ENCODE data around the gene FLOT2.
A peak's percentile ranks its signal among the peaks of the same experiment; 100 is the strongest.
"Not testable (repeated sequence)": the region's sequence is repeated elsewhere in the genome, so short reads cannot be mapped to it uniquely, and the experiment has no call there.

Gene FLOT2

DNA sequence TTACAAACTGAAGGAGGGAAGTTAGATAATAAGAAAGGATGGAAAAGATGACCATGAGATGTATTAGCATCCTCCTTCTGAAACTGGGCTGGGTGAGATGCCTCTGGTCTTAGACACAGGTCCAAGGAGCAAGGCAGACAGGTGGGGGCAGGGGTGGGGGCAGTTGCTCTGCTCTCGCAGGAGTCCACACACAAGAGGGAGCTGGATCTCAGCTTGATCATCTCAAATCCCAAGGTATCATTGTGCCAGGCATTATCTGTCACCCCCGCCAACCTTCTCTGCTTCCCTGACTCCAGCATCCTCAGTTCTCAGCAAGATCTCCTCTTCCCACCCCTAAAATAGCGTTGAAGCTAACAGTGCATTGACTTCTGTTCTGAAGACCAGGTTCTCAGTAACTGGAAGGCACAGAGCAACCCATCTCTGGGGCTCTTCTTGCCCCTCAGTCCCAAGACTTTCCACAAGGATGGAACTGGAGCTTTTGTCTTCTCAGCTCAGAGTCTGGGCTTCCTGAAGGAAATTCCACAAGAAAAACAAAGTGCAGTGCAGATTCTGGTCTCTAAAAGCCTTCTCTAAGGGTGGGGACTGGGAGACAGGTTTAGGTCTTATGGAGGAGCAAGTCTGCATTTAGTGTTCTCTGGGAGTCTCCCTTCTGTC is 1.6 kb downstream of the FLOT2 start:
- DNase-seq (ENCODE audit: low read depth in 3 of 3), result no peak

DNA sequence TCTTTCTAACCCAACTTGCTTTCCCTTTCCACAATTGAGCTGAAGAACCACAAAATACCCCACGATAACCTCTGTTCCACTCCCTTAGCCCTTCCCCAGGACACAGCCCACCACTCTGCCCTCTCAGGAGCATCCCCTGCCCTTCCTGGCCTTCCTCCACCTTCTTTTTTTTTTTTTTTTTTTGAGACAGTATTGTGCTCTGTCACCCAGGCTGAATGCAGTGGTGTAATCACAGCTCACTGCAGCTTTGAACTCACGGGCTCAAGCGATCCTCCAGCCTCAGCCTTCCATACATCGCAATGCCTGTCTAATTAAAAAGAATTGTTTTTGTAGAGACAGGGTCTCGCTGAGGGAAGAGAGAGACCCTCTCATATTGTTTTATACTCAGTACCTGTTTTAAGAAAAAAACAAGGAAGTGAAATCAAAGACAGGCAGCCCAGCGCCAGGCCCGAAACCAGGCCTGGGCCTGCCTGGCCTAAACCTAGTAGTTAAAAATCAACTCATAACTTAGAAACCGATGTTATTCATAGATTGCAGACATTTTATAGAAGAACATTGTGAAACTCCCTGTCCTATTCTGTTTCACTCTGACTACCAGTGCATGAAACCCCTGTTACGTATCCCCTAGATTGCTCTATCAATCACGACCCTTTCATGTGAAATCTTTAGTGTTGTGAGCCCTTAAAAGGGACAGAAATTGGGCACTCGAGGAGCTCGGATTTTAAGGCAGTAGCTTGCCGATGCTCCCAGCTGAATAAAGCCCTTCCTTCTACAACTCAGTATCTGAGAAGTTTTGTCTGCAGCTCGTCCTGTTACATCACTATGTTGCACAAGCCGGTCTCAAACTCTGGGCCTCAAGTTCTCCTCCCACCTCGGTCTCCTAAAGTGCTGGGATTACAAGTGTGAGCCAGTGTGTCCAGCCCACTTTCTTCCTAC is 4.0 kb downstream of the FLOT2 start:
- peak in 1 of 3 experiments; percentile 33 for DNase-seq (ENCODE audit: low read depth in 3 of 3)

DNA sequence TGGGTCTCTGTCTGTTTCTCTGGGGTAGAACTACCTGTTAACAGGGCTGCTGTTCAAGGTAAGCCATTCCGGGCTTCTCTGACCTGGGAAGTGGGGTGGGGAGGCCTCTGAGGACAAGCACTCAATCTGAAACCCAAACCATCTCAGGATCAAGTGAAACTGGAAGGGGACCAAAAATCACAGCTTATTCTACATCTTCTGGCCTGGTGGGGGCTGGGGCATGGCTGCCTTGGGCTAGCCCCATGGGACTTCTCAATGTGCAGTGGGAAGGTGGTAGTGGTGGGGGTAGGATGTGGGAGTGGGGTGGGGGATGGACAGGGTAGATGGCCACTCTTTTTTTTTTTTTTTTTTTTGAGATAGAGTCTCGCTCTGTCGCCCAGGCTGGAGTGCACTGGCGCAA is 5.5 kb downstream of the FLOT2 start:
- DNase-seq (ENCODE audit: low read depth in 3 of 3), result no peak

DNA sequence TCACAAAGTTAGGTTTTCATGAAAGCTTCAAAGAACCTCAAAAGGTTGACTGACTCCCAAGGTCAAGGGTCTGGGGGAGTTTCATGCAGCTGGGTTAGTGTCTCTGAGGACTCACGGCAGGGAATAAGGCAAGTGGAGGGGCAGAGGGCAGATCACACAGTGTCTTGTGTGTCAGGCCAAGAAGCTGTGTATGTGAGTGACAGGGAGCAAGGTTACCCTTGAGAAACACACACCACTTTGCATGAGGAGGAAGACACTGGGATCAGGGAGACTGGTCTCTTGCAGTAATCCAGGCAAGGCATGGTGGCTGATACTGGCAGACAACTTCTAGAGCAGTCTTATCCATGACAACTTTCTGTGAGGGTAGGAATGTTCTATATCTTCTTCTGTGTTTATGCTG is 6.3 kb downstream of the FLOT2 start:
- DNase-seq (ENCODE audit: low read depth in 3 of 3), result no peak

DNA sequence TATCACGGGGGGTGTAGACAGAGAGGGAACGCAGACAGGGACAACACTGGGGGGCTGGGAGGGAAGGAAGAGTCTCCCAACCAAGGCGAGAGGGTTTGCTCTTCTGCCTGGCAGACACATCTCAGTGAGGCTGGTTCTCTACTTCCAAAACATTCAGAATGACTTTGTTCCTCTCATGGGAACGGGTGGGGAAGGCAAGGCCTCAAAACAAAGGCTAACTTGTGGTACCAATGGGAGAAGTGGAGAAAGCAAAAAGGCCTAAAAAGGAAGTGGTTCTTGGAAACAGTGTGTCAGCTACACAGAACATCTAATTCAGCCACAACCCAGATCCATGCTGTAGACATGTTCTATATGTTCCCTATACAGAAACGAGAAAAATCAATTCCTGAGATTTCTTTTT is 7.5 kb downstream of the FLOT2 start:
- DNase-seq (ENCODE audit: low read depth in 3 of 3), result no peak

DNA sequence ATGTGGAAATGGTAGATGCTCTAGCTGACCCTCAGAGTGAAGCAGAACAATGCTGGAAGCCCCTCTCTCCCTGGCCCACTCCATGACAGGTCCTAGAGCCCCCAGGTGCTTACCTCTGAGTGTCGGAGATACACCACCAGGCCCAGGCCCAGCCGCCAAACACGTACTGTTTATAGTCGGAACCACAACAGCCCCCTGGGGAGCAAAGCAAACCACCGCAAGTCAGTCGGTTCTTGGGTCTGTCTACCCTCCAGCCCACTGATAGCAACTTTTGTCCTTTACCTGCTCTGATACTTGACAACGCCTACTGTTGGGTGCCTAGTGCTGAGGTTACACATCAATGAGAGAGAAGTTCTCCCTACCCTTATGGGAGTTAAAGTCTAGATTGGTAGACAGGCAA is 8.7 kb downstream of the FLOT2 start:
- DNase-seq (ENCODE audit: low read depth in 3 of 3), result no peak

DNA sequence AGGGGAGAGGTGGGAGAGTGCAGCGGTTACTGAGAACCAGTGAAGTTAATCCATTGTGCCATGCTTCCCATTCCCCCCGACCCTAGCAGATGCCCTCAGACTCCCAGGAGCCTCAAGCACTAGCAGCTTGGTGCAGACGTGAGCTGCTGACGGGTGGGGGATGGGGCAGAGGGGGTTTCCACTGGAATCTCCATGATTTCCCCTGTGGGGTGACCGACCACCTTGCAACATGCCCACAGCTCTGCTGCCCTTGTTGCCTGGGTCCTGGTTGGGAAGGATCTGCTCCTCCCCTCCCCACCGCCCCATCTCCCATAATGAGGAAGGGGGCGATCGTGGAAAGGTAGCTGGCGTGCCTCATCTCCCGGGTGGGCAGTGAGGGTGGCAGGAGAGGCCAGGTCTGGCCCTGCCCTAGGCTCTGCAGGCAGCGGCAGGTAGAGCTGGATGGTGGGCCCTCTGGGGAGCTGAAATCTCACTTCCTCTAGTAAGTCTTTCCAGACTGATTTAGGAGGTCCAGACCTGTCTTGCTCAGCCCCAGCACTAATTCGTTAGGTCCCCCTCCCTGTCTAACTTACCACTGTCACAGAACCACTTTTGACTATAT is 9.6 kb downstream of the FLOT2 start:
- no peak for DNase-seq (ENCODE audit: low read depth in 3 of 3)

DNA sequence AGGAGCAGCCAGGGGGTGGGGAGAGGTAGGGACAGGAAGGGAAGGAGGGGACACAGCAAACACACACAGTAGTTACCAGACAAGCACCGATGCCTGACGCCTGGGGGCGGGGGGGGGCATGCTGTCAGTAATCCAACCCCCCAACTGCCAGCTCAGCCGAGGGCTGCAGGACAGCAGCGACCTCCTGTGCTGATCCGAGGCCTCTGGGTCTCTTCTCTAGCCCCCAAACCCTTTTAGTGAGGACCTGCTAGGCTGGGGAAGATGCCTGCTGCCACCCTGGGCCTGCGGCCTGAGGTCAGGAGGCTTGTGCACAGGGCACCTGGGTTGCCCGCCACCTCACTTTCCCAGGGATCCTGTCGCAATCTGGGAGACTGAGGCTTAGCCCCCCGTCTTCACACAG is 11.6 kb downstream of the FLOT2 start:
- DNase-seq (ENCODE audit: low read depth in 3 of 3), result no peak

DNA sequence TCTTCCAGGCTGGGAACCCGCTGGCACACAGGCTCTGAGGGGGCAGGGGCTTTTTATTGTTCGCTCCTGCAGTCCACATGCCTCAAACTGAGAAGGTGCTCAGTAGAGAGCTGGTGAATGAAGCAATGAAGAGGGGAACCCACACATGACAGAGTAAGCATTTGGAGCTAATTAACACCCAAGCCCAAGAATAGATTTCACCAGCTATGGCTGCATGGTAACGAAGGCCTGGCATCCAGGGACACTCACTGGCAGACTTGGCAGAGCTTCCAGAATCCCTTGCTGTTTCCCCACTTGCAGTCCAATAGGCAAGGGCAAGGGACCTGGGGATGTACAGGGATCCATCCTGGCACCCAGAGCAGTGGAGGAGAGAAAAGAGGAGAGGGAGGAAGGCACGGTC is 12.2 kb downstream of the FLOT2 start:
- DNase-seq (ENCODE audit: low read depth in 3 of 3), result no peak

DNA sequence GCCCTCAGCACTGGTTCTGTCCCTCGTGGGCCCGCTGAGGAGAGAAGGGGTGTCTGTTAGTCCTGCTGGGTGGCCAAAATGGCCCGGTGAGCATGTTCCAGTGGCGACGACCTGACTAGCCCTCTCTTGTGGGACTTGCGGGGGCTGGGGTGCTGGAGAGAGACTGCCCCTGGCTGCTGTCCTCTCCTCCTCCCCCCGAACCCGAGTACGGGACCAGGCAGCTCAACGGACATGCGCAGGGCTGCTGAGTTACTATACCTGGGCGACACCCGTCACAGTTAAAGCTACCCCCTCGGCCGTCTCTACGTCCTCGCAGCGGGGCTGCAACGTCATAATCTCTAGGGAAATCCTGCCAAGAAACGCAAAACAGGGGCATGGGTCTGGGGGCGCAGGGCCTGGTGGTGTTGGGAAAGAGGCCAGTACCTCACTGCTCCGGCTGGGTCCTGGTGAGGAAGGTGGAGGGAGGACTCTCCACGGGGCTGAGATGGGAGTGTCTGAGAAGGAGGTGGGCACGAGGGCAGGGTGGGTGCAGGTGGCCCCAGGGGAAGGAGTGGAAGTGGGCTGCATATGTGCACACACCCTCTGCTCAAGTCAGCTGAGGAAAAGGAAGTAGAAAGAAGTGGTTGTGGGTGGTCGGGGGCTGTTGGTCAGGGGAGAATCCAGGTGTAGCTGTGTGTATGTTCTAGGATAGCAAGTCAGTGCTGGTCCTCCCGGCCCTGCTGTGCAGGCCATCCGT is 13.4 kb downstream of the FLOT2 start:
- no peak for DNase-seq (ENCODE audit: low read depth in 3 of 3)

DNA sequence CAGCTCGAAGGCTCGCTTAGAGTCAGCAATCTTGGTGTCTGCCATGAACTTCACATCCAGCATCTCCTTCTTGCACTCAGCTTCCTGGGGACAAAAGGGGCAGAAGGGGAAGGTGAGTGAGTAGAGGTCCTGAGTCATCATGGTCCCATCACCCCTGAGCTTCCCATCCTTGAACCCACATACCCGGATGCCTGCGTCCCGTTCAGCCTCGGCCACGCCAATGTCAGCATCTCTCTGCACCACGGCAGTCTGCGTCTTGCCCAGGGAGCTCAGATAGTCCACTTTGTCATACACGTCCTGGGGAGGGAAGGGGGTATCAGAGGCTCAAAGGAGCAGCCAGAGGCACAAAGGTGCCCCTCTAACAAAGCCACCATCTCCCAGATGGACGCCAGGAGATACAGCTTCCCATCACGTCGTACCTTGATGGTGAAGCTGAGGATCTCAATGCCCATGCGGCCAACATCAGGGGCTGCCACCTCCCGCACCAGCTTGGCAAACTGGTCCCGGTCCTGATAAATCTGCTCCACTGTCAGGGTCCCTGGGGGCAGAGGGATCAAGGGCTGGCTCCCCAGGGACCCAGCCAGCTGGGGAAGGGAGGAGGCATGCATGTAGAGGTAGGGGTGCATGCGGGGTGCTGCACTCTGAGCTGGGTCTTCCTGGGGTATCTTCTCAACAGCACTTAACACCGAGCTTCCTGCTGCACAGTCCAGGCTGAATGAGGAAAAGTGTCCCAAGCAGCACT is 15.2 kb downstream of the FLOT2 start:
- DNase-seq (ENCODE audit: low read depth in 3 of 3), result no peak

DNA sequence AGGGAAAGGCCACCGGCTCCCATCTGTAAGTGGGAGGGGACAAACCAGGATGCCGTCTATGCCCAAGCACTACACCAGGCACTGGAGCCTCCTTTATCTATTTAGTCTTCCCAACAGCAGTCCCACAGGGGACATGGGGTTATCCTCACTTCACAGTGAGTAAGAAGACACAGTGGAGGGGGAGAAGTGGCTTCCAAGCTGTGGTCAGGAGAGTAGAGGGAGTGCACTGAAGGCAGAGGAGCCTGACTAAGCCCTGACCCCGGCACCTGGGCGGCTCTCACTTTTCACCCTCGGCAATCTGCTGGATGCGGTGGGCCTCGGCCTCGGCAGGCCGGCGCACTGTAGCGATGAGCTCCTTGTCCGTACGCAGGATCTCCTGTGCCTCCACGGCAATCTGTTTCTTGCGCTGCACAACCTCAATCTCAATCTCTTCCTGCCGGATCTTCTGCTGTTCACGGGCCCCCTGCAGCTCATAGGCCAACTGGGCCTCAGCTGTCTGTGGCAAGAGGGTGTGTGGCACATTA is 15.9 kb downstream of the FLOT2 start:
- no peak for DNase-seq (ENCODE audit: low read depth in 3 of 3)

DNA sequence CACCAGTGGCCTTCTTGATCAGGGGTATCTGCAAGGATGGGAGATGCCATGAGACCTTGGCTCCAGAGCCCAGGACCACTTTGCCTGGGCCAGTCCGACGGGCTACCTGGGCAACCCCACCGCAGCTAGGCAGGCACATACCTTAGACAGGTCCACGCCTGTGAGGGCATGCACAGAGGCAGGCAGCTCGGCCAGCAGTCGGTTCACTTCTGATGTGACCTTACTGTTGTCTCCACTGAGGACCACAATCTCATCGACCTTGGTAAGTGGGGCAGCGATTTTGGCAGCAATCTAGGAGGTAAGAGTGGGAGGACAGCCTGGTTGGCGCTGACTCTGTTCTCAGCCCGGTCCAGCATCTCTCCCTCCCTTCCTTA is 17.0 kb downstream of the FLOT2 start:
- DNase-seq (ENCODE audit: low read depth in 3 of 3), result no peak

DNA sequence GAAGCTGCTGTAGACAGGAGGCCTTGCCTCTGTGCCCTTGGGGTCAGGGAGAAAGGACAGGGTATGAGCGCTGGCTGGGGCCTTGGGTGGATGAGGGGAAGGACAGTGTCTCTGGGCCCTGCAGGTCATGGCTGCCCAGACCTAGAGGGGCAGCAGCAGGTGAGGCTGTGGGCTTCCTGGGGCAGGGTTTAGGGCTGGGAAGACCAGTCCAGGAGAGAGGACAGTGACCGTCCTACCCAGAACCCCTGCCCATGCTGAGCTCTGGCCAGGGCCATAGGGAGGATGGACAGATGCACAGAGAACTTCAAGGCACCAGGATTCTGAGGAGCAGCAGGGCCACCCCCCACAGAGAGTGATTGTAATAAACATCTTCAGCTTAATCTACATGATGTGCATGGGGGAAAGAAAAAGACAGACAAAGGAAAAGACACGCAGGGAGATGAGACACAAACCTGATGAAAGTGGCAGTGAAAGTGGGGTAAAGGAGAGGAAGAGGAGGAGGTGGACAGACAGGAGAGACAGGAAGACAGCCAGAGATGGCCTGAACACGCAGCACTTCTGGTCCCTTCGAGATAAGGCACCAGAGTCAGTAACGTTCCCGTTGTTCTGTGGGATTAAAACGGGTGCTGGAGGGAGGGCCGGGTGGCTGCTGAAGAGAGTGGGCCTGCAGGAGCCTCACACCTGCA is 17.5 kb downstream of the FLOT2 start:
- DNase-seq (ENCODE audit: low read depth in 3 of 3), result no peak

DNA sequence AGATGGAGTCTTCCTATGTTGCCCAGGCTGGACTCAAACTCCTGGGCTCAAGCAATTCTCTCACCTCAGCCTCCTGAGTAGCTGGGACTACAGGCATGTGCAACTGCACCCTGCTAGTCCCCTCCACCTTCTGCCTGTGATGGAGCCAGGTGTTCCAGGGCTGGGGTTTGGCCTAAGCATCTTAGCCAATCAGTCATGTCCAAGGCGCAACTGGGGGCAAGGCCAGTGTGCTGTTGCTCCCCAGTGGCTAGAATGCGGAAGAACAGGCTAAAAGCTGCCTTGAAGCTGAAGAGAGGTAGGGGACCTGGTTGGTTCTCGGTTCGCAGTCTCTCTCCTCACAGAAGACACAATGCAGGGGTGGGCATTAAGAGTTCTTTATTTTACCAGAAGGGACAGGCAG is 18.6 kb downstream of the FLOT2 start:
- no peak for DNase-seq (ENCODE audit: low read depth in 3 of 3)

DNA sequence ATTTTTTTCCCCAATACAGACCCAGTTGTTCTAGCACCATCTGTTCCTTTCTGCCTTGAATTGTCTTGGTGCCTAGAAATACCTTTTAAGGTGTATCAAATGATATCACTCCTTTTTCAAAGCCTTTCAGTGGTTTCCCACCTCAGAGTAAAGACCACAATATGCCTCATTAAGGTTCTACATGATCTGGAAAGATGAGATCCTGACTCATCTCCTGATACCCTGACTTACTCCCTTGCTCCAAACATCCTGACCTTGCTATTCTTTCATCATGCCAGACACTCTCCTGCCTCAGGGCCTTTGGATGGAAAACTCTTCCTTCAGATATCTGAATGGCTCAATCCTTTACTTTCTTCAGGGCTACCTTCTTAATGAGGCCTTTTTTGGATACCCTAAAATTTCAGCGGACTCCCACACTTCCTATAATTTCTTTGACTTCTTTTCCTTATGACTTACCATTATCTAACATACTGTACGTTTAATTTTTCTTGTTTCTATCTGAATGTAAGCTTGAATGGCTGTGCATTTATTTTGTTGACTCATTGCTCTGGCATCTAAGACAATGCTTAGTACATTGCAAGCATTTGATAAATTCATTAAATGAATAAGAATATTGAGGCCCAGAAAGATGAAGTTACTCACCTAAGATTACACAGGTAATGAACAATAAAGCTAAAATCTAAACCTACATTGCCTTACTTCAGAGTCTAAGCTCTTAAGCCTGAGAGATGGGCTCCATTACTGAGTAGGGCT is 19.2 kb downstream of the FLOT2 start:
- no peak for DNase-seq (ENCODE audit: low read depth in 3 of 3)

DNA sequence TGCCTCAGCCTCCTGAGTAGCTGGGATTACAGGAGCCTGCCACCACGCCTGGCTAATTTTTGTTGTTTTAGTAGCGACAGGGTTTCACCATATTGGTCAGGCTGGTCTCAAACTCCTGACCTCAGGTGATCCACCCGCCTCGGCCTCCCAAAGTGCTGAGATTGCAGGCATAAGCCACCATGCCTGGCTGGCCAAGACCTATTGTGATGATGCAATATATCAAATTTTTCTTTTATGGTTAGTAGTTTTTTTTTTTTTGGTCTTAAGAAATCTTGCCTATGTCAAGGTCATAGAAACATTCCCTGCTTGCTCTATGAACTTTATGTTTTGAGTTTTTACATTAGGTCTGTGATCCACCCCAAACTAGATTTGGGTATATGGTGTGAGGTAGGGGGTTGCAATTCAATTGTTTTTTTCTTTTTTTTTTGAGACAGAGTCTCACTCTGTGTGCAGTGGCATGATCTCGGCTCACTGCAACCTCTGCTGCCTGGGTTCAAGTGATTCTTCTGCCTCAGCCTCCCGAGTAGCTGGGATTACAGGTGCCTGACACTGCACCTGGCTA is 20.3 kb downstream of the FLOT2 start:
- DNase-seq (ENCODE audit: low read depth in 3 of 3), result not testable (repeated sequence)

DNA sequence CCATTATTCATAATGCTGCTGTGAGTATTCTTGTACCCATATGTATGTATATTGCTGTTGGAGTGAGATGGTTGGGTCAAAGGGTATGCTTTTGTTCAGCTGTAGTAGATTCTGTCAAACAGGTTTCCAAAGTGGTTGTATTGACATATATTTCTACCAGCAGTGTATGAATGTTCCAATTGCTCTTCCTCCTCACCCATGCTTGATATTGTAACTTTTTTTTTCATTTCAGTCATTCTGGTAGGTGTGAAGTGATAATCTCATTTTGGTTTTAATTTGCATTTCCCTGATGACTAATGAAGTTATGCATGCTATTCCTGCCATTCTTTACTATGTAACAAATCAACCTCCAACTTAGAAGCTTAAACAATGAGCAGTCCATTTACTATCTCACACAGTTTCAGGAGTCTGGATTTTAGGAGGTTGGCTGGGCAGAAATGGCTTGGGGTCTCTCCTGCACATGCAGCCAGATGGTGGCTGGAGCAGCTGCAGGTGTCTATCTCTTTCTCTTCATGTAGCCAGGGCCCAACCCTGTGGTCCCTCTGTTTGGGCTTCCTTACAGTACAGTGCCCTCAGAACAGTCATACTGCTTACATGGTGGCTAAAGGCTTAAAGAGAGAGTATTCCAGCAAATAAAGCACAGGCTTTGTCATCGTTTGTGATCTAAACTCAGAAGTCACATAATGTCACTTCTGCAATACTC is 21.5 kb downstream of the FLOT2 start:
- no peak for DNase-seq (ENCODE audit: low read depth in 3 of 3)

DNA sequence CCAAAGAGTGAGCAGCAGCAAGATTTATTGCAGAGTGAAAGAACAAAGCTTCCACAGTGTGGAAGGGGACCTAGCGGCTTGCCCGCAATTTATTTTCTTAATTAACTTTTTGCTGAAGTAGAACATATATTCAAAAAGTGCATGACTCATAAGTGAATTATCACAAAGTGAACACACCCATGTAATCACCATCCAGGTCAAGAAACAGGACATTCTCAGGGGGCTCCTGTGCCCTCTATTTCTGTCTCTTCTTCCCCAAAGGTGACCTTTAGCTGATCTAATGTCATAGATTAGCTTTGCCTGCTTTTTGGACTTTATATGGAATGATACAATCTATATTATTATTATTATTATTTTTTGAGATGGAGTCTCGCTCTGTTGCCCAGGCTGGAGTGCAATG is 22.8 kb downstream of the FLOT2 start:
- DNase-seq (ENCODE audit: low read depth in 3 of 3), result no peak
